Left lung (tissue), 14 donors: ENCODE data around the gene SRSF9. TPM values are rescaled to one million over a fixed set of nuclear protein-coding genes. Genes with fewer than 3 reads are reported as not detected.
"Not testable (repeated sequence)": the region's sequence is repeated elsewhere in the genome, so short reads cannot be mapped to it uniquely, and the experiment has no call there.

Experiments
- ATAC-seq: fragments of 200-7000 bp; cut with Tn5 transposase; one replicate; pipeline ENCODE4 v1.9.1; 2020; ENCODE audit warnings: moderate library complexity
- DNase-seq, 4 donors: peaks; one replicate each; pipeline ENCODE4 v3.0.0-alpha.2; 2013 to 2020
- H3K27ac ChIP-seq, 2 donors: fragments of 200-600 bp; sonication (generic) in 1 of 2; one replicate each; pipeline versions ENCODE4 v1.5.0 to v1.8.0; 2020 to 2021
- H3K27me3 ChIP-seq, 2 donors: fragments of 200-600 bp; sonication (generic) in 1 of 2; one replicate each; pipeline versions ENCODE4 v1.5.0 to v1.8.0; 2020 to 2021
- H3K36me3 ChIP-seq, 2 donors: fragments of 200-600 bp; sonication (generic) in 1 of 2; one replicate each; pipeline versions ENCODE4 v1.5.0 to v1.8.0; 2020 to 2021
- H3K4me1 ChIP-seq, 2 donors: fragments of 200-600 bp; one replicate each; pipeline ENCODE4 v1.8.0; 2021
- H3K4me3 ChIP-seq, 2 donors: fragments of 200-600 bp; sonication (generic) in 1 of 2; one replicate each; pipeline versions ENCODE4 v1.5.0 to v1.8.0; 2020 to 2021; ENCODE audit warnings: mild to moderate bottlenecking in 1 of 2
- H3K9me3 ChIP-seq, 2 donors: fragments of 200-600 bp; sonication (generic) in 1 of 2; one replicate each; pipeline versions ENCODE4 v1.5.0 to v1.8.0; 2020 to 2021
- CTCF ChIP-seq, 2 donors: fragments of 200-600 bp; sonication (generic) in 1 of 2; IDR thresholded peaks; one replicate each; pipeline versions ENCODE4 v1.5.0 to v1.8.0; 2021; ENCODE audit warnings: antibody characterized with exemption in 2 of 2
- intact Hi-C, 2 donors: fragments of 100-400 bp; cut with DNase I; formaldehyde crosslinking; loops; one replicate each; pipeline versions ENCODE4 v1.11.2 to v1.14.2; 2022
- long read RNA-seq, 12 donors: library from polyadenylated mRNA in 2 of 12; unstranded in 2 of 12; transcript quantifications; one replicate each; pipeline ENCODE4 v2.0.0 and lab custom pipeline, GENCODE V29; 2019 to 2026
- polyA plus RNA-seq, 6 donors: library from polyadenylated mRNA; unstranded; fragments of 120-200 nt; gene quantifications; one replicate each; pipeline ENCODE4 v1.2.1, GENCODE V29; 2013; ENCODE audit not compliant: insufficient read length in 6 of 6
- total RNA-seq, 2 donors: library from RNA; stranded (reverse); fragmentation: NEBNext Ultra II Directional; extraction: Animal tissue kit (Norgen Biotek cat#: 25700); gene quantifications; one replicate each; pipeline ENCODE4 v1.2.1, GENCODE V29; 2021
- donor health status: DM: no; HTN: yes; CAD: no.
- donor health status: DM: no; HTN: no; CAD: no.

The SRSF9 gene
- total RNA-seq (100 to 1,000 TPM; 120 to 136 TPM), polyA plus RNA-seq (100 to 1,000 TPM; 192 to 225 (median 202) TPM)
- long read RNA-seq, donor 1, transcript SRSF9-204 (2 exons, 1,446 nt): minor isoform, 97 of 540 reads
- long read RNA-seq, donor 1, transcript SRSF9-201 (4 exons, 1,201 nt): major isoform, 197 of 540 reads
- long read RNA-seq, donor 1, transcript SRSF9-202 (2 exons, 946 nt): minor isoform, 20 of 540 reads
- long read RNA-seq, donor 1, transcript SRSF9-203 (1 exons, 1,704 nt): minor isoform, 169 of 540 reads
- long read RNA-seq, donor 1, partial matches to known transcripts: 46 of 540 reads
- long read RNA-seq, donor 1, other reads (novel, unspliced or antisense): 11 of 540 reads
- long read RNA-seq, donor 2, transcript SRSF9-202 (2 exons, 946 nt): minor isoform, 7 of 1,000 reads
- long read RNA-seq, donor 2, transcript SRSF9-201 (4 exons, 1,201 nt): major isoform, 112 of 1,000 reads
- long read RNA-seq, donor 2, transcript SRSF9-204 (2 exons, 1,446 nt): minor isoform, 88 of 1,000 reads
- long read RNA-seq, donor 2, transcript SRSF9-203 (1 exons, 1,704 nt): minor isoform, 72 of 1,000 reads
- long read RNA-seq, donor 2, partial matches to known transcripts: 198 of 1,000 reads
- long read RNA-seq, donor 2, other reads (novel, unspliced or antisense): 523 of 1,000 reads
- long read RNA-seq, donor 3, transcript SRSF9-201 (4 exons, 1,201 nt): major isoform, 131 of 286 reads
- long read RNA-seq, donor 3, transcript SRSF9-204 (2 exons, 1,446 nt): minor isoform, 57 of 286 reads
- long read RNA-seq, donor 3, transcript SRSF9-202 (2 exons, 946 nt): minor isoform, 7 of 286 reads
- long read RNA-seq, donor 3, transcript SRSF9-203 (1 exons, 1,704 nt): minor isoform, 71 of 286 reads
- long read RNA-seq, donor 3, partial matches to known transcripts: 20 of 286 reads
- long read RNA-seq, donor 3, other reads (novel, unspliced or antisense): 0 of 286 reads
- long read RNA-seq, donor 4, transcript SRSF9-201 (4 exons, 1,201 nt): major isoform, 18 of 24 reads
- long read RNA-seq, donor 4, partial matches to known transcripts: 2 of 24 reads
- long read RNA-seq, donor 4, other reads (novel, unspliced or antisense): 1 of 24 reads
- long read RNA-seq, donor 5, transcript SRSF9-204 (2 exons, 1,446 nt): minor isoform, 60 of 294 reads
- long read RNA-seq, donor 5, transcript SRSF9-203 (1 exons, 1,704 nt): minor isoform, 93 of 294 reads
- long read RNA-seq, donor 5, transcript SRSF9-202 (2 exons, 946 nt): minor isoform, 7 of 294 reads
- long read RNA-seq, donor 5, transcript SRSF9-201 (4 exons, 1,201 nt): major isoform, 110 of 294 reads
- long read RNA-seq, donor 5, partial matches to known transcripts: 18 of 294 reads
- long read RNA-seq, donor 5, other reads (novel, unspliced or antisense): 6 of 294 reads
- long read RNA-seq, donor 6, transcript SRSF9-201 (4 exons, 1,201 nt): major isoform, 126 of 296 reads
- long read RNA-seq, donor 6, transcript SRSF9-202 (2 exons, 946 nt): minor isoform, 6 of 296 reads
- long read RNA-seq, donor 6, transcript SRSF9-204 (2 exons, 1,446 nt): minor isoform, 51 of 296 reads
- long read RNA-seq, donor 6, transcript SRSF9-203 (1 exons, 1,704 nt): minor isoform, 83 of 296 reads
- long read RNA-seq, donor 6, partial matches to known transcripts: 23 of 296 reads
- long read RNA-seq, donor 6, other reads (novel, unspliced or antisense): 7 of 296 reads
- long read RNA-seq, donor 7, transcript SRSF9-201 (4 exons, 1,201 nt): major isoform, 80 of 155 reads
- long read RNA-seq, donor 7, transcript SRSF9-202 (2 exons, 946 nt): minor isoform, 11 of 155 reads
- long read RNA-seq, donor 7, transcript SRSF9-204 (2 exons, 1,446 nt): minor isoform, 19 of 155 reads
- long read RNA-seq, donor 7, transcript SRSF9-203 (1 exons, 1,704 nt): minor isoform, 37 of 155 reads
- long read RNA-seq, donor 7, partial matches to known transcripts: 8 of 155 reads
- long read RNA-seq, donor 7, other reads (novel, unspliced or antisense): 0 of 155 reads
- long read RNA-seq, donor 8, transcript SRSF9-203 (1 exons, 1,704 nt): minor isoform, 64 of 256 reads
- long read RNA-seq, donor 8, transcript SRSF9-204 (2 exons, 1,446 nt): minor isoform, 42 of 256 reads
- long read RNA-seq, donor 8, transcript SRSF9-201 (4 exons, 1,201 nt): major isoform, 118 of 256 reads
- long read RNA-seq, donor 8, transcript SRSF9-202 (2 exons, 946 nt): minor isoform, 9 of 256 reads
- long read RNA-seq, donor 8, partial matches to known transcripts: 23 of 256 reads
- long read RNA-seq, donor 8, other reads (novel, unspliced or antisense): 0 of 256 reads
- long read RNA-seq, donor 9, partial matches to known transcripts: 0 of 5 reads
- long read RNA-seq, donor 9, other reads (novel, unspliced or antisense): 0 of 5 reads
- long read RNA-seq, donor 10, transcript SRSF9-201 (4 exons, 1,201 nt): major isoform, 107 of 111 reads
- long read RNA-seq, donor 10, partial matches to known transcripts: 1 of 111 reads
- long read RNA-seq, donor 10, other reads (novel, unspliced or antisense): 3 of 111 reads
- long read RNA-seq, donor 11, transcript SRSF9-204 (2 exons, 1,446 nt): minor isoform, 70 of 413 reads
- long read RNA-seq, donor 11, transcript SRSF9-203 (1 exons, 1,704 nt): major isoform, 180 of 413 reads
- long read RNA-seq, donor 11, transcript SRSF9-202 (2 exons, 946 nt): minor isoform, 13 of 413 reads
- long read RNA-seq, donor 11, transcript SRSF9-201 (4 exons, 1,201 nt): minor isoform, 124 of 413 reads
- long read RNA-seq, donor 11, partial matches to known transcripts: 26 of 413 reads
- long read RNA-seq, donor 11, other reads (novel, unspliced or antisense): 0 of 413 reads
- long read RNA-seq, donor 12, transcript SRSF9-201 (4 exons, 1,201 nt): major isoform, 148 of 363 reads
- long read RNA-seq, donor 12, transcript SRSF9-203 (1 exons, 1,704 nt): minor isoform, 113 of 363 reads
- long read RNA-seq, donor 12, transcript SRSF9-204 (2 exons, 1,446 nt): minor isoform, 54 of 363 reads
- long read RNA-seq, donor 12, transcript SRSF9-202 (2 exons, 946 nt): minor isoform, 9 of 363 reads
- long read RNA-seq, donor 12, partial matches to known transcripts: 39 of 363 reads
- long read RNA-seq, donor 12, other reads (novel, unspliced or antisense): 0 of 363 reads

GRCh38 chr12:120469450-120470149, at the start of gene SRSF9:
Gene SRSF9 (minus strand): TSS chr12:120469748. CDS start chr12:120469609, 139 bp downstream.
- TF ChIP-seq CTCF (IDR thresholded peaks at IDR 0.05): peak; percentile 93 to 94
- ATAC-seq: peak; percentile 96

DNA sequence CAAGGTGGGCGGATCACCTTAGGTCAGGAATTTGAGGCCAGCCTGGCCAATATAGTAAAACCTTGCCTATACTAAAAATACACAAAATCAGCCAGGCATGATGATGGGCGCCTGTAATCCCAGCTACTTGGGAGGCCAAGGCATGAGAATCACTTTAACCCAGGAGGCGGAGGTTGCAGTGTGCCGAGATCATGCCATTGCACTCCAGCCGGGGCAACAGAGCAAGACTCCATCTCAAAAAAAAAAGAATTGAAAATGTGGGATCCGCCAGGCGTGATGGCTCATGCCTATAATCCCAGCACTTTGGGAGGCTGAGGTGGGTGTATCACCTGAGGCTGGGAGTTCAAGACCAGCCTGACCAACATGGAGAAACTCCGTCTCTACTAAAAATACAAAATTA, 49.8 kb upstream of the SRSF9 start:
- H3K4me3 ChIP-seq, H3K27me3 ChIP-seq, DNase-seq, ATAC-seq, H3K27ac ChIP-seq, H3K9me3 ChIP-seq, intact Hi-C loops, H3K4me1 ChIP-seq: not testable (repeated sequence)
- peaks cover 3 to 40% of the 10 kb centered on the region in 2 donors for H3K36me3 ChIP-seq

More at GRCh38 chr12:120469450-120470149, at the start of gene SRSF9:
- intact Hi-C loops: no loop called here
- H3K9me3 ChIP-seq: no peaks in the 10 kb centered on the region
- DNase-seq: peak; percentile 96 to 100 (median 98)
- H3K27me3 ChIP-seq: no peaks in the 10 kb centered on the region
- peaks cover 0 to 23% of the 10 kb centered on the region in 2 donors for H3K36me3 ChIP-seq
- H3K4me3 ChIP-seq: peak within 1 kb of the TSS; percentile 82 to 95
- H3K27ac ChIP-seq: peak within 1 kb of the TSS; percentile 94 to 95
- H3K4me1 ChIP-seq: peaks cover 10 to 37% of the 10 kb centered on the region in 2 donors

DNA sequence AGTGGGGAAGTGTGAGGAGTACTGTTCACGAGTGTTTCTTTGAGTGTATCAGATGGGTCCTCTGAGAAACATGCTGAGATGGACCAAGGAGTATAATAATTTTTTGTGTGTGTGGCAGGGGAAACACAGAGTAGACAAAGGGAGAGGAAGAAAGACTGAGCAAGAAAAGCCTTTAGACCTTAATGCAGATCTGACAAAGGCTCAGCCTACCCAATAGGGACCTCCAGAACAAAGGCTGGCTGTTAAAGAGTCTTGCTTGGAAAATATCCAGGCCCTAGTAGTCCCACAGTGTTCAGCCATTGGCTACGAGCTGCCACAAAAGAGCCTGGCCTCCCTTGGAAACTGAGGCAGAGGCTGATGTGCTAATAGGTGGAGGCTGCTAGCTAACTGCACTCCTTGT, 45.9 kb upstream of the SRSF9 start:
- Histone ChIP-seq H3K4me1 (no peaks in the 10 kb centered on the region), H3K27ac (no peak overlapping the region), H3K4me3 (no peak overlapping the region), H3K36me3 (peaks cover 3 to 67% of the 10 kb centered on the region in 2 donors), H3K9me3 (no peaks in the 10 kb centered on the region), H3K27me3 (no peaks in the 10 kb centered on the region)
- intact Hi-C loops: no loop called here
- TF ChIP-seq CTCF (IDR thresholded peaks at IDR 0.05): no peak
- ATAC-seq: no peak
- no peak for DNase-seq
